ENCODE data around the gene CRACDL.
"Not testable (repeated sequence)": the region's sequence is repeated elsewhere in the genome, so short reads cannot be mapped to it uniquely, and the experiment has no call there.

The CRACDL gene

DNA sequence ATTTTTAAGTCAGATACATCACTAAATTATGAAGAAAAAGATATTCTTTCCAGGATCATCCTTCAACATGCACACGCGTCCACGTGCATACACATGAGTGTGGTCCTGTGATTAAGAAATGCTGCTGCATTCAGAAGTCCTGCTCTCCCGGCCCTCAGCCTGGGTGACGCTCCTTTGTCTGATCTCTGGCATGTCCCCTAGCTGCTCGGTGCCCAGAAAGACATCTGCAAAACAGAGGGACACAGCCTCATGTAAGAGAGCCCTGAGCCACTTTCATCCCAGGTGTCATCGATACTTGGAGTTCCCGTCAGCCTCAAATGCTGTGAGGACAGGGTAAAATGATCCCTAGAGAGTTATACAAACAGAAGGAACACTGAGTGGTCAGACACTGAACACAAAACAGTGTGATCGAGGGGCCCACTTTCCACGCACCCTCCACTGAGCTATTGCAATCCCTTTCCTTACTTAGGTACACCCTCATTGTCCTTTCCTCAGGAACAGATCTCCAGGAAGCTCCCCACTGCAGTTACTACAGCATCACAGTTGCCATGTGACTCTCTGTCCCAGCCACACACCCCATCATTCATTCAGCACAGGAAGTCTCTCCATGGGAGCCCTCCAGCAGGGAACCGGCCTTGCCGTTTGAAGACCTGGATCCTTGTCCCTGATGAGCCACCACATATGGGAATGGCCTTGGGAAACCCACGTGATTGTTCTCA, 32.1 kb downstream of the CRACDL start:
- DNase-seq: peak; percentile 21

DNA sequence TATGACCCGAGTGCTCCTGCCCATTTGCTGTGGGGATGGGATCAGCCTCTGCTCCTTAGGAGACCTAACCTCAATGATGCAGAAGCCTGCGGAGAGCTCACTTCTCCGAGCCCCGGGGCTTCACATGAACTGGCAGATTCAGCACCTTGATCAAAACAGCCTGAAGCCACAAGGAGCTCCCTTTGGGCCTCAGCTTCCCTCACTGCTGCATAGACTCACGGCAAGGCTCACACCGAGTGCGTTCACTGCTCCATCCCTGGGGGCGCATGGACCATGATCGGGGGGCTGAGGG, 33.0 kb downstream of the CRACDL start:
- DNase-seq: peak; percentile 43

DNA sequence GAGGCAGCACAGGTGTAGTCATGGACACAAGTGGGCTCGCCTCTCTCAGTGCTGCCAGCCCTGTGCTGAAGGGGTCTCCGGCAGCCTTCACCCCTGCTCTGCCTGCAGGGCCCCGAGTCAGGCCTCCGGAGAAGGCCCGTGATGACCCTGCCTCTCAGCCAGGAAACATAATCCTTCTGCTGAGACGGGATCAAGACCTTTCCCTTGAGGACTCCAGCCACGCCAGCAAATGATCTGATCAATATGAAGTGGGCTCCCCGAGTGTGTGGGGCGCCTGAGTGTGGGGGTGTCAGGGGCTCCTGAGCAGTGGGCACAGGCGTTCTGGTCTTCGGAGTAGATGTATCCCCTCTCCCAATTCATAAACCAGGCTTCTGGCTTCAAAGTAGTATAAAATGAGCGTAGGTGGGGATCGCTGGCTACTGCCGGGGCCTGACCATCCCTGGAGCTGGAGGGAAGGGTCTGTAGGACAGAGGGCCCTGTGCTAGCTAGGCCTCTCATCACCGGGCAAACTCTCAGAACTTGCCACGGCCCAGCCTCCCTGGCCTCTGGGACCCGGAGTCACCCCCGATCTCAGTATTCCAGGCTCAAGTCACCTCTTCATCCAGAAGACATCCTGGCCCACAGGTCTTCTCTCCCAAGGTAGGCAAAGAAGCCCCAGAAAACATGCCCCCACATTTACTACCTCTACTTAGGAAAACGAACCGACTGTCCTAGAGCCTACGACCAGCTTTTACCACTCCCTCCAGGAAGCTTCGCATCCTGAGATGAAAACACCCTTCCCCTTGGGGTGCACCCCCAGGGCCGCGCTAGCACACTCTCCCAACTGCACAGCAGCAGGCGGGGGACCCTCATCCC, 33.6 kb downstream of the CRACDL start:
- DNase-seq: peak; percentile 53

DNA sequence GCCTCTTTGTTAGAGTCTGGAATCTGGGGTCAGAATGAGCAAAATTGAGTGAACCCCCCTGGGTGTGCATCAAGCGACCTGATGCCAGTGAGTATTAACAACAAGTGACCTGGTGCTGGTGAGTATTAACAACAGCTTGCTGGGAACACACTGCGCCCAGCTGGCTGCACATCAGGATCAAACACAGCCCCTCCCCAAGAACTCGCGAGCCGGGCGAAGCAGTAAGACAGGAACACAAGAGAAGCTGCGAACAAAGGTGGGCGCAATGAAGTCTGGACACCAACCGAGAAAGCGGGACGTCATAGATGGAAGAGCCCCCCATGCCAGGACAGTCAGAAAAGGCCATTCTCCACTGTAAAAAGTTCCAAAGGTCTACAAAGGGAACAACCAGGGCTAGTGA, 34.3 kb downstream of the CRACDL start:
- no peak for DNase-seq

DNA sequence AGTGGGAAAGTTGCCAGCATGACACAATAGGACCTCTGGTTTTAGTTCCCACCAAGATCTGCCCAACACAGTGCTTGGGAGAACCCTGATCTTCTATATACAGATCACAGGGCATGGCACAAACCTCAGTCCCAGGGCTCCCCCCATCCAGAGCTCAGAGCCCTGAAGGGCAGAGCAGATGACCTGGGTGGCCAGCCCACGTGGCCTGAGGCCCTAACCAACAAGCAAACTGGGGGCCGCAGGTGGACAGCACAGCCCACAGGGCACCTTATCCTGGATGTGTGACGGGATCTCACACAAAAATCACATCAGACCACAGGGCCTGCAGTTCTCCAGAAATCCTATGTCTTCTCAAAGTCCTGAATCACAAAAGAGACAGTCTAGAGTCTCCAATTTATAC, 34.7 kb downstream of the CRACDL start:
- peak; percentile 56 for DNase-seq

DNA sequence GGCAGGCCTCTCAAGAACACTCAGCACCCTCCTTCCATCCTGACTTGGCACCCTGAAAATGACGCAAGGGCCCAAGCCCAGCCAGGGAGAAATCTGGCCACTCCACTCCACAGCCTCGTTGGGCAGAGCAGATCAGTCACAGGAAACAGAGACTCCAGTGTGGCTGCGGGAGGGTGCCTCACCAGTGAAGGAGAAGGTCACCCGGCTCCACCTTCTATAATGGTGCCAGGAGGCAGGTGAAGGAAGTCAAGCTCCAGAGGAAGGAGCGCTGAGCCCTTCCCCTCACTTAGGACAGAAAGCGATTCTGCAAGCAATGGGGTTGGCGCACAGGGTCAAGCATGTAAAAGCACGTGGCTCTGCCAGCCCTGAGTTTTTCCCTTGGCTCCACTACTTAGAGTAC, 35.3 kb downstream of the CRACDL start:
- no peak for DNase-seq

DNA sequence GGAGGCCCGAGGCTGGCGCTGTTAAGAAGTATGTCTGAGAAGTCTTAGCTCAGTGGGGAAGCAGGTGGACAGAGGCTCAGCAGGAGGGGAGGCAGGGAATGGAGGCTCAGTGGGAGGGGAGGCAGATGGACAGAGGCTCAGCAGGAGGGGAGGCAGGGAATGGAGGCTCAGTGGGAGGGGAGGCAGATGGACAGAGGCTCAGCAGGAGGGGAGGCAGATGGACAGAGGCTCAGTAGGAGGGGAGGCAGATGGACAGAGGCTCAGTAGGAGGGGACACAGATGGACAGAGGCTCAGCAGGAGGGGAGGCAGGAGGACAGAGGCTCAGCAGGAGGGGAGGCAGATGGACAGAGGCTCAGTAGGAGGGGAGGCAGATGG, 36.3 kb downstream of the CRACDL start:
- not testable (repeated sequence) for DNase-seq

DNA sequence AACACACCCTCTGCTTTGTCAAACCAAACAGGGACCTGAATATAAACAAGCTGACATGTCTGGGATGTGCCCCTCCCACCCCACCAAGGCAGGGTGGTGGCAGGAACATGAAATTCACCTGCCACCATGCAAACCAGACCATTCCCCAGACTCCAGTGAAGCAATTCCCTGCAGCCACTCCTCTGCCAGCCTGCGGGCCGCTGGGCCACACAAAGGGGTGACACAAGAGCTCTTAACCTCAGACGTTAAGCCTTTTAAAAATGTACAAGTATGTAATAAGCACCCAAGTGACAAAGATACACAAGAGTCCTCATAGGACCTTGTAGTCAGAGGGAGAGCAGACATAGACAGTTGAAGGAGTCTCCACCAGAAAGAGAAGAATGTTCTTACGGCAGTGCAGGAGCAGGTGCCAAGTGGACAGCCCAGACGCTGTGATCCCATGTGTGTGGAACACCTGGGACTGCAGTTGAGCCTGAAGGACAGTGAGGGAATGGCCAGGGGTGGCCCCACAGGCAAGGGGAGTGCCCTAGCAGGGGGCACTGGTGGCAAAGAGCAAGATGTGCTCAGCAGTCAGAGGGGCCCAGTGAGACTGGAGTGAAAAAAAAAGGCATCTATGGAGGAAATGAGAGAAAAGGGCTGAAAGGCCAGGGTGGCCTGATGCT, 36.9 kb downstream of the CRACDL start:
- DNase-seq: peak; percentile 31

DNA sequence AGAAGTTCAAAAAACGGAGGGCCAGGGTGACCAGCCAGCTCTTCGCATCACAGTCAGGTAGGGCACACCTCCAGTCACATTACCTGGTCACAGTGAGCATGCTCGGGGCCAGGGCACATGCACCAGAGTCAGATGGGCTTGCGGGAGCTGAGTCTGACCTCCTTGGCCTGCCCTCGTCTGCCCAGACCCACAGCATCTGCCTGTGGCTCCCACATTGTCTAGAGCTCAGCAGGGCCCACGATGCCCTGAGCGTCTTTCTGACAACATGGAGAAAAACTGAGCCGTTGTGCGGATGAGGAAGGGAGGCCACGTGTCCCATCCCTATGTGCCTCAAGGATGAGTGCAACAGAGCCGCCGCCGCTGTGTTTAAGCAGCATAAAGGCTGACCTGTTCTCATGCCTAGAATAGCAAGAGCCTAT, 37.6 kb downstream of the CRACDL start:
- no peak for DNase-seq

DNA sequence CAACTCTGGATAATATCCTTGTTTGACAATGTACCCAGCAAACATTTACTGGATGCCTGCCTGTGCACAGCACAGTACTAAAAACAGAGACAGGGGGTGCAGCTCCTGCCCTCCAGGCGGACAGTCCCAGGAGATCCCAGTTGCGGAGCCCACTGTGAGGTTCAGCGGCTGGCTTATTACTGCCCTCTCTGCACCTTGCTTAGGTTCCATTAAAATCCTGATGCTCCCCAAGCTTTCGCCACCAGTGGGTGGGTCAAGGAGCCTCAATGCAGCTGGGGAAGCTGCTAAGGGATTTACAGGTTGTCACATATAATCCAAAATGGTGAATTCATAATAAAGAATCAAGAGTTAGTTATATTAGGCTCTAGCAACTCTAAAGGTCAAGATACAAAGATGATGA, 38.3 kb downstream of the CRACDL start:
- no peak for DNase-seq

DNA sequence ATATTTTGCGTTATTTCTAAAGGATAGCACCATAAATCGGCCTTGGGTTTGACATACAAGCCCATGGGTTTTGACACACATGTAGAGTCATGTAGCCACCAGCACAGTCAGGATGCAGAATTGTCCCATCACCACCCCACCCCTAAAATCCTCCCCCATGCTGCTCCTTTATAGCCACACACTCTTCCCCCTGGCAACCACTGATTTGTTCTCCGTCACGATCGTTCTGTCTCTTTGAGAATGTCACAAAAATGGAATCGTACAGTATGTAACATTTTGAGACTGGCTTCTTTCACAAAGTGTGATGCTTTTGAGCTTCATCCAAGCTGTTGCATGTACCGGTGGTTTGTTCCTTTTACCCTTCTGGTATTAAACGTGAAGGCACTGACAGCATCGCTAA, 39.1 kb downstream of the CRACDL start:
- no peak for DNase-seq

DNA sequence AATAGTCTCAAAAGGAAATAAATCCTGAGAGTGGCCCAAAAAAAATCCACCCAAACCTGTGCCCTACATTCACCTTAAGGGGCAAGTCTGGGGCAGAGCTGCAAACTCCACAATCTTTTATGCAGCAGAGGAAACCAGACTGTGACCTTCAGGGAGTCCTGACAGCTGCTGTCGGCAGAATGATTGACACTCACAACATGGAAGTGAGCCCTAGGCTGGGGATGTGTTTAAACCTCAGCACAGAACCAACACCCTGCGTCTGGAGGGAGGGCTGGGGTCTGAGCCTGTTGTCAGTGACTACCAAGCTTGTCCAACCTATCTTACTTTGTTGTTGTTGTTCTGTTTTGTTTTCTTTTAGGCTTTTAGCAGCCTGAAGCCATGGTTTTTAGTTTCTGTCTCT, 39.6 kb downstream of the CRACDL start:
- DNase-seq: no peak

DNA sequence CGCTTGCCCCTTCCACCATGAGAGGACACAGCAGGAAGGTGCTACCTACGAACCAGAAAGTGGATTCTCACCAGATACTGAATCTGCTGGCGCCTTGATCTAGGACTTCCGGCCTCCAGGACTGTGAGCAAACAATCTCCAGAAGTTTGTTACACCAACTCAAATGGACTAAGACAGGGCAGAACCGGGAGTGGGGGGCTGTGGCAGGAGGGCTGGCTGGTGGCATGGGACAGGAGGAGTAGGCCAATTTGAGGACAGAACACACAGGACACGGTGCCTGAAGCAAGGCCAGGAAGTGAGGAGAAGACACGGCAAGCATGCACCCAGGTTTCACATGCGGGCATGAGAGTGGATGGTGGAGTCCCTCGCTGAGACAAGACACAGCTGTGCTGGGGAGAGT, 40.1 kb downstream of the CRACDL start:
- peak; percentile 52 for DNase-seq

DNA sequence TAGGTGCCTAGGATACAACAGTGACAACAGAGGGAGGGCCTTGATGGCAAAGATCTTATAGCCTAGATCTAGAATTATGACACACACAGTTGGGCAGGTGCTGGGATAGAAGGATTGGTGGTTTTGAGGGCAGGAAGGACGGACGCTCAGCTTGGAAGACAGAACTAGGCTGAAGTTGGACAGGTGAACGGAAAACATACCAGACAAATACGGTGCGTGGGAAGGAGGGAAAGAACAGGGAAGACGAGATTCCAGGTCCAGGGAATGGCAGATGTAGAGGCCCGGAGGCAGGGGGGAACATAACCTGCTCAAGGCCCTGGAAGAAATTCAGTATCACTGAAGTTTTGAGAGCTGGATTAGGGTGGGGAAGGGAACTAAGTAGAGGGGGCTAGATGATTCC, 40.8 kb downstream of the CRACDL start:
- DNase-seq: no peak

DNA sequence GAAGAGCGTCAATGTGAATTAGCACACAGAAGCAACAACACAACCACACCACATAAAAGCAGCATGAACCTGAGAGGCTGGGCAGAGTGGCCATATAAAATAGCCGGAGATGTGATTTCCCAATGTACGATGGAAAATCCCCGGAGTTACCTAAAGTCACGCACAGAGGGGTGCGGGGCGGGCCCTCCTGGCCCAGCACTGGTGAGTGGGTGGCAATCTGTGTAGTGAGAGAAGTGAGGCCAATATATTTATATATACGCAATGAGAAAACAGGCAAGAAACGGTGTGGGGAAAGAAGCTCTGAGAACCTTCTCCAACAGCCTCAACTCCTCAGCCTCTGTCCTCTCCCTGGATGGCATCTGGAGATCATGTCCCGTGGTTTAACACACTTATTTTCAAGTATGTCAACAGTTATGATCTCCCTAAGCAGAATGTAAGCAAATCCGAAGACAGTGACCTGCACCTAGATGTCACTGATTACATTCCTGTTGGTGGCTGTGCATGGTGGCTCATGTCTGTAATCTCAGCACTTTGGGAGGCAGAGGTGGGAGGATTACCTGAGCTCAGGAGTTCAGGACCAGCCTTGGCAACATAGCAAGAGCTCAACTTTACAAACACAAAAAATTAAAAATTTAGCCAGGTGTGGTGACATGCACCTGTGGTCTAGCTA, 41.6 kb downstream of the CRACDL start:
- no peak for DNase-seq

DNA sequence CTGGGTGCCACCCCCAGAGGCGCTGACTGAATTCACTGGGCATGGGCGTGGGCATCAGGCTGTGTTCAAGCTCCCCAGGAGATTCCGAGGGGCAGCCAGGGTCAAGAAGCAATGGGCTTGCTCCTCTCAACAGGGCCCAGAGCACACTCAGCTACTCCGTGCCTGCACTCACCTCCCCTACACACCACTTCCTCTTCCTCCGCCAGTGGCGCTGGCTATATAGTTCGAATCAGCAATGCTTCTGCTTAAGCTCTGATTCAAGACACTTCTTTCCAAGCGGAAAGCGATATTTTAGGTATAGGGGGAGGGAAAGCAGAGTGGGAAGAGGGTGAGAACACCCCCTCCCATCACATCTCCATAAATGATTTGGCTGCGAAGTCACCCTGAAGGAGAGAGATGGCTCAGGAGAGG, 42.1 kb downstream of the CRACDL start:
- DNase-seq: no peak

DNA sequence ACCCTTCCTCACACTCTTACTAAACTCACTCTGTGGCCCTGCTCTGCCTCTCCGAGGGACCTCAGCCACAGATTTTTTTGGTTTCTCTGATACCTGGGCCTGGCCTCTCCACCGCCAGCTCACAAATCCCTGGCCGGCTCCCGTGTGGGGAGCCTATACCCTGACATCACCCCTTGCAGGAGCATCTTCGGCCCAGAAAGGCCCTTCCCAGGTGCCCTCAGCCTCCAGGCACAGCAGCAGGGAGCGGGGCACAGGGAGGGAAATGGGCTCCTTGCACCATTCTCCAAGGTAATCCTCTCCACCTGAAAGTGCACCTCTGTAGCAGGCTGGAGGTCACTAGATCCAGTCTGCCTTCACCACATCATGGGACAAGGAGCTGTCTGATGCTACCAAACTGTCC, 43.2 kb downstream of the CRACDL start:
- DNase-seq: no peak

DNA sequence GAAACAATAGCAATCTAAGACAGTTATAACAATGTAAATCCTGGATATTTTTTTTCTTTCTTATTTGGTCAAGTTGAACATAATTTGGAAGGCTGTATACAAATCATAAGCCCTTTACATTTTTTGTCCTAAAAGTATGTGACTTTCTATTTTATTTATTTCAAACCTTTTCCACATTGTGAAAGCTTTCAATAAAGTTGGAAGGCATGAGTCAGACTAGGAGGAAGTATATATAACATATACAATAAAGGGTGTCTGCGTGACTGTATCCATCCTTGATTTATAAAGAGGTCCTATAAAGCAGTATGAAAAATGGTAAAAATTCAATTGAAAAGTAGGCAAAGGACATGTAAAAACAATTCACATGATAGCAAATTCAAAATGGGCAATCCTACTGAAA, 44.4 kb downstream of the CRACDL start:
- no peak for DNase-seq

DNA sequence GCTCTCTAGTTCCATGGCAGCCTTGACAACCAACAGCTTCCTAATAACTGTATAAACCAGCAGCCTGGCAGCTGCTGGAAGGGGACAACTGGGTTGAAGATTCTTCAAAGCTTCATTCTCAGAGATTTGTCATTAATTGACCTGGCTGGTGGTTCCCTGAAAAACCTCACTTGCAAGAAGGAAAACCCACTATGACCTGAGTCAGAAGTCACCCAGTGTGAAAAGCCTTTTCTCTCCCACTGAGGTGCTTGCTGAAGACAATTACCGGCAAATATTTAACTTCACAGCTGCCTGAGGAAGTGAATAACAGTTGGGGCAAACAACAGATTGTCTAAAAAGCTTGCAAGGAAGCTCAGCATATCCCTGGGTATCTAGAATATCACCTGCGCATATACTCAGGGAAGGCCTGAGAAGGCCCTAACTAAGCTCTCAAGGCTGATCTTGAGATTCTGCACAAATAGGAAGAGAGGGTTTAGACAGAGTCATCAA, 49.9 kb downstream of the CRACDL start:
- DNase-seq: no peak

DNA sequence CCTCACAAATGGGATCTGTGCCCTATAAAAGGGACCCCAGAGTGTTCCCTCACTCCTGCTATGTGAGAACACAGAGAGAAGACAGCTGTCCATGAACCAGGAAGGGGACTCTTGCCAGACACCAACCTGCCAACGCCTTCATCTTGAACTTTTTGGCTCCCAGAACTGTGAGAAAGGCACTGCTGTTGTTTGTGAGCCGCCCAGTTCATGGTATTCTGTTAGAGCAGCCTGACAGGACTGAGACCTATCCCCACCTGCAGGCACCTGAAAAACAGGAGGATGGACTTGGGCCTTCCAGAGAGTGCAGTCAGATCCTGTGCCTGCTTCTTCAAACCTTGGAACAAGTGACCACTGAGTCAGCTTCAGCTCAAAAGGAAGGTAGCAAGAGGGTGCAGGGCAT, 51.4 kb downstream of the CRACDL start:
- no peak for DNase-seq

DNA sequence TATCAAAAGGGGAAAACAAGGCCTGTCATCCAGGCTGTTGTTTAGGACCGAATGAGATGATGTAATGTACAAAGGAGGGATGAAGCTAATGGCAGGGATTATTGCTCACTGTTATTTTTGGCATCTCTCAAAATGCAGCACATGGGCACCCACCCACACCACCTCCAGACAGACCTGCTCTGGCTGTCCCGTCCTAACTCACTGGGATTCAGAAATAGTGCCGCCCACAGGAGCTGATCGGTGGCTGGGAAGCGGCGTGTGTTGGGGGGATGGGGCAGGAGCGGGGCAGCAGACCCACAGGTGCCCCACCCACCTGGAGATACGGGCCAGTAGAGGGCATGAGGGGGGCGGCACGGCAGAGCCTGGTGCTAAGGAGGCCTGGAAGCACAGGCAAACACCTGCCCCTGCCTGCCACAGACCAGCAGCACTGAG, 52.2 kb downstream of the CRACDL start:
- no peak for DNase-seq

DNA sequence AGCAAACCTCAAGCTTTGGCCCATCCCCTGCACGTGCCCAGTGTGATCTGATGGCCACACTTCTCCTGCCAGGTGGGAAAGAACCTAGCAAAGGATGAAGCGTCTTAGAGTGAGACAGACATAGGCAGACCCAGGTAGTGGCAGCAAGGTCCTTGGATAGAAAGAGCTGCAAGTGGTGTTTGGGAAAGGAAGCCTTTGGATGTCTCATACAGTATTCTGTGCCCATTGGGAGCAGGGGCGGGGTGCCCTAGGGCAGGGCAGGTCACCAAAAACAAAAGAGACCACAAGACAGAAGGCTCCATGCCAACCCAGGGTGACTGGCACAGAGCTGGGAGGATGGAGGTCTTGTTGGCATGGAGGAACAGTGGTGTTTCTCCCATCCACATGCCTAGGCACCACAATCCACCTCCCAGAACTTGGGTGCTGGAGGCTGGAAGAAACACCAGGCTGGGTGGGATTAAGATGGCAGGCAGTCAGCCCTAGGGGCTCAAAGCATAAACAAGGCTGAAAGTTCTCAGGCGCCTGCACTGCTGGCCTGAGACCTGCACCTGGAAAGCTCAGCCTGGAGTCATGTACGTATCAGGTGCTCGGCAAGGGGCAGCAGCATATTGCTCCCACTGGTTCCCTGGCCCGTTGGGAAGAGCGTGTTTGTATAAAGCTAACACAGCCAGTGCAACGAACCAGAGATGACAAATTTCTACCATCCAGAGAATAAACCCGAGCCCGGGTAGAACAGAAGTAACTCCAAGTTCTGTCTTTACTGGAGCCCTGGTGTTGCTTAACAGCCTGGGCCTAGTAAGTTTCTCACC, 52.9 kb downstream of the CRACDL start:
- no peak for DNase-seq

DNA sequence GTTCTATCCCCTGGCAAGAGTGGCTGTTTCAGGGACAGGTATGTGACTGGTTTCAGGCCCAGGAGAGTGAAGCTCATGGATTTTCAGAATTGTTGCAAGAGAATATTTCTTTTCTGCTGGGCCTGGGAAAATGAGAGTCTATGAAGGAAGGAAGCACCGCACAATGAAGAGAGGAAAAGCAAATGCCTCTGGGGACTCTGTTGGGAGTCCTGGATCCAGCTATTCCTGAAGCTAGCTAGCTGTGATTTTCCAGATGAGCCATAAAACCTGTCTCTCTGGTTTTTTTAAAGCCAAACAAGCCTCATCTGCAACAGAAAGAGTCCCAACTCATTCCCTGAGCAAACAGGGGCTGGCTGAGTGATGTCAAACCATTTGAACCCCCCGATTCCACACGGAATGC, 53.7 kb downstream of the CRACDL start:
- no peak for DNase-seq
